A673 (cell line): ENCODE data around the gene ADAD1. TPM values are rescaled to one million over a fixed set of nuclear protein-coding genes. Genes with fewer than 3 reads are reported as not detected.

ENCODE experiments used
- BruUV-seq: library from RNA; stranded (reverse); fragments of 400-500 nt; replicated peaks from 2 replicates; lab custom pipeline; 2021; lab: Mats Ljungman, UMichigan
- CTCF ChIA-PET: fragments of 300-600 bp; sonication (Branson Sonifier 250); formaldehyde crosslinking; loops from one replicate; lab custom pipeline; 2022; ENCODE audit warnings: antibody characterized with exemption; lab: Charles Lee
- POLR2A ChIA-PET: fragments of 300-600 bp; sonication (Branson Sonifier 250); formaldehyde crosslinking; loops from one replicate; lab custom pipeline; 2022; ENCODE audit warnings: antibody characterized with exemption; ENCODE audit not compliant: low non-redundant PET; lab: Charles Lee
- DNase-seq: peaks from one replicate; pipeline ENCODE4 v3.0.0-alpha.2; 2015; ENCODE audit warnings: low spot score
- H3K27ac ChIP-seq: fragments of 200-600 bp; sonication (generic); 2 replicates; pipeline ENCODE4 v1.5.1; 2016; ENCODE audit warnings: mixed run types, low read depth, mild to moderate bottlenecking, mixed read lengths, antibody characterized with exemption, low read length; ENCODE audit not compliant: poor library complexity, severe bottlenecking
- H3K27me3 ChIP-seq: fragments of 200-600 bp; sonication (generic); replicated peaks from 2 replicates; pipeline ENCODE4 v1.6.1; 2017; ENCODE audit warnings: mixed run types, low read depth, mild to moderate bottlenecking, mixed read lengths, antibody characterized with exemption, low read length; ENCODE audit not compliant: insufficient read depth, poor library complexity
- H3K36me3 ChIP-seq: fragments of 200-600 bp; sonication (generic); 2 replicates; pipeline ENCODE4 v1.6.1; 2016; ENCODE audit warnings: mixed run types, mild to moderate bottlenecking, mixed read lengths, antibody characterized with exemption, low read length; ENCODE audit not compliant: insufficient read depth, poor library complexity, severe bottlenecking
- H3K4me1 ChIP-seq: fragments of 200-600 bp; sonication (generic); 2 replicates; pipeline ENCODE4 v1.6.1; 2017; ENCODE audit warnings: mixed run types, mild to moderate bottlenecking, mixed read lengths, antibody characterized with exemption, low read length; ENCODE audit not compliant: insufficient read depth, poor library complexity, severe bottlenecking
- H3K4me3 ChIP-seq: fragments of 200-600 bp; sonication (generic); 2 replicates; pipeline ENCODE4 v1.5.1; 2016; ENCODE audit warnings: low read depth, mixed run types, mild to moderate bottlenecking, mixed read lengths, low read length; ENCODE audit not compliant: poor library complexity, severe bottlenecking
- H3K9me3 ChIP-seq: fragments of 200-600 bp; sonication (generic); 2 replicates; pipeline ENCODE4 v1.6.1; 2016; ENCODE audit warnings: mixed run types, low read depth, mild to moderate bottlenecking, mixed read lengths, antibody characterized with exemption, low read length; ENCODE audit not compliant: poor library complexity, severe bottlenecking
- EZH2 ChIP-seq: fragments of 200-600 bp; sonication (generic); IDR thresholded peaks from 2 replicates; pipeline ENCODE4 v1.6.1; 2017; ENCODE audit warnings: borderline replicate concordance, low read depth, mild to moderate bottlenecking, mixed read lengths, antibody characterized with exemption, low read length; ENCODE audit not compliant: poor library complexity, severe bottlenecking
- intact Hi-C: fragments of 100-400 bp; cut with micrococcal nuclease; formaldehyde crosslinking; loops from one replicate; pipeline ENCODE4 v1.10.0; 2022; ENCODE audit not compliant: unreplicated experiment
- total RNA-seq: library from RNA; stranded (reverse); gene quantifications from 2 replicates; pipeline ENCODE4 v1.2.3, GENCODE V29; 2021
- TF ChIP-seq, protein P1 (sequence below): fragments of 300-800, 200-600 bp; sonication (generic); conservative IDR thresholded peaks from 2 replicates; pipeline ENCODE4 v1.5.1; 2017; ENCODE audit warnings: low read depth, mild to moderate bottlenecking, antibody characterized with exemption, low read length, moderate library complexity, mixed read lengths

ADAD1 gene
- total RNA-seq, 1 experiment from 2014 or later, result not detected

DNA sequence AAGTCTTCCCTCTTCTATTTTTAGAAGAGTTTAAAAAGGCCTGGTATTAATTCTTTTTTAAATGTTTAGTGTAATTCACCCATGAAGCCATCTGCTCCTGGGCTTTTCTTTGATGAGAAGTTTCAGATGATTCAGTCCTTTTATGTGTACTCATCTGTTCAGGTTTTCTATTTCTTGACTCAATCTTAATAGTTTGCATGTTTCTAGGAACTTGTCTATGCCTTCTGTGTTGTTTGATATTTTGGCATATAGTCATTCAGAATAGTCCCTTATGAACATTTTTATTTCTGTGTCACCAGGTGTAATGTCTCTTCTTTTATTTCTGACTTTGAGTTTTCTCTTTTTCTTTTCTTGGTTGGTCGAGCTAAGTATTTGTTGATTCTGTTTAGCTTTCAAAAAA is 97.9 kb downstream of the ADAD1 start:
- Histone ChIP-seq H3K36me3 (no peaks in the 10 kb centered on the region), H3K4me1 (no peaks in the 10 kb centered on the region), H3K9me3 (no peaks in the 10 kb centered on the region), H3K4me3 (no peak overlapping the region), H3K27ac (no peak overlapping the region), H3K27me3 (no peaks in the 10 kb centered on the region)
- no TSS peak for BruUV-seq
- POLR2A ChIA-PET, result no interaction called here
- intact Hi-C loops, result no loop called here
- DNase-seq, result no peak
- TF ChIP-seq, protein P1, sequence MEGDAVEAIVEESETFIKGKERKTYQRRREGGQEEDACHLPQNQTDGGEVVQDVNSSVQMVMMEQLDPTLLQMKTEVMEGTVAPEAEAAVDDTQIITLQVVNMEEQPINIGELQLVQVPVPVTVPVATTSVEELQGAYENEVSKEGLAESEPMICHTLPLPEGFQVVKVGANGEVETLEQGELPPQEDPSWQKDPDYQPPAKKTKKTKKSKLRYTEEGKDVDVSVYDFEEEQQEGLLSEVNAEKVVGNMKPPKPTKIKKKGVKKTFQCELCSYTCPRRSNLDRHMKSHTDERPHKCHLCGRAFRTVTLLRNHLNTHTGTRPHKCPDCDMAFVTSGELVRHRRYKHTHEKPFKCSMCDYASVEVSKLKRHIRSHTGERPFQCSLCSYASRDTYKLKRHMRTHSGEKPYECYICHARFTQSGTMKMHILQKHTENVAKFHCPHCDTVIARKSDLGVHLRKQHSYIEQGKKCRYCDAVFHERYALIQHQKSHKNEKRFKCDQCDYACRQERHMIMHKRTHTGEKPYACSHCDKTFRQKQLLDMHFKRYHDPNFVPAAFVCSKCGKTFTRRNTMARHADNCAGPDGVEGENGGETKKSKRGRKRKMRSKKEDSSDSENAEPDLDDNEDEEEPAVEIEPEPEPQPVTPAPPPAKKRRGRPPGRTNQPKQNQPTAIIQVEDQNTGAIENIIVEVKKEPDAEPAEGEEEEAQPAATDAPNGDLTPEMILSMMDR, result no peak
- TF ChIP-seq EZH2, result no peak
- CTCF ChIA-PET, result no interaction called here

Other genes starting within 250 kb of the ADAD1 start
- 23.9 and 26.6 TPM in 2 replicates for gene BLTP1, start 226.7 kb upstream of the ADAD1 start, total RNA-seq
- not detected in 2 replicates for gene IL2, start 77.7 kb downstream of the ADAD1 start, total RNA-seq
- gene IL21, start 242.1 kb downstream of the ADAD1 start, total RNA-seq, result not detected in 2 replicates